Neural progenitor cell (in vitro differentiated cells): ENCODE measurements around the gene UBE2QL1.

Experiments used
- CTCF ChIP-seq: fragments of 200-600 bp; sonication (generic); IDR thresholded peaks from 2 replicates; pipeline ENCODE4 v1.5.1; 2017; ENCODE audit warnings: antibody characterized with exemption, mild to moderate bottlenecking
- EZH2 ChIP-seq: fragments of 200-600 bp; sonication (generic); IDR thresholded peaks from 2 replicates; pipeline ENCODE4 v1.6.1; 2017; ENCODE audit warnings: antibody characterized with exemption, mild to moderate bottlenecking, moderate library complexity
- EZH2phosphoT487 ChIP-seq: fragments of 200-600 bp; sonication (generic); IDR thresholded peaks from 2 replicates; pipeline ENCODE4 v1.6.1; 2017; ENCODE audit warnings: antibody characterized with exemption

GRCh38 chr5:6464441-6464840, 15.8 kb downstream of the UBE2QL1 start:
- no peak for TF ChIP-seq CTCF
- no peak for TF ChIP-seq EZH2
- no peak for TF ChIP-seq EZH2phosphoT487
